BLaER1 (cell line): Measurements from ENCODE around the gene PRMT1.

Experiments used
- H3K27ac ChIP-seq: shearing (Covaris generic); formaldehyde crosslinking; 2 replicates; pipeline ENCODE4 v1.8.1; 2022
- H3K27me3 ChIP-seq: shearing (Covaris generic); formaldehyde crosslinking; 2 replicates; pipeline ENCODE4 v1.8.1; 2022
- H3K36me3 ChIP-seq: shearing (Covaris generic); formaldehyde crosslinking; 2 replicates; pipeline ENCODE4 v1.8.1; 2022
- H3K4me1 ChIP-seq: shearing (Covaris generic); formaldehyde crosslinking; 2 replicates; pipeline ENCODE4 v1.8.1; 2022
- H3K4me2 ChIP-seq: shearing (Covaris generic); formaldehyde crosslinking; 2 replicates; pipeline ENCODE4 v1.8.1; 2022
- H3K4me3 ChIP-seq: shearing (Covaris generic); formaldehyde crosslinking; 2 replicates; pipeline ENCODE4 v1.8.1; 2022
- H3K9ac ChIP-seq: shearing (Covaris generic); formaldehyde crosslinking; 2 replicates; pipeline ENCODE4 v1.8.1; 2022
- H3K9me3 ChIP-seq: shearing (Covaris generic); formaldehyde crosslinking; 2 replicates; pipeline ENCODE4 v1.8.1; 2022
- H4K20me1 ChIP-seq: shearing (Covaris generic); formaldehyde crosslinking; 2 replicates; pipeline ENCODE4 v1.8.1; 2022
- Cebpa-rat ChIP-seq: shearing (Covaris generic); IDR thresholded peaks from 2 replicates; pipeline ENCODE4 v1.8.1; 2022

Gene PRMT1

GRCh38 chr19:49637821-49638738 lies 39.0 kb upstream of the PRMT1 start:
- peak overlapping the region; percentile 97 for H3K4me2 ChIP-seq
- H3K27ac ChIP-seq = peak overlapping the region; percentile 22
- peak overlapping the region; percentile 36; the same call in 1 of the 2 replicates for H3K4me3 ChIP-seq
- H3K4me1 ChIP-seq = peaks cover 61% of the 10 kb centered on the region
- no peaks in the 10 kb centered on the region for H3K27me3 ChIP-seq
- peaks cover 1% of the 10 kb centered on the region; the same call in 1 of the 2 replicates for H4K20me1 ChIP-seq
- TF ChIP-seq Cebpa-rat = no peak
- H3K36me3 ChIP-seq = no peaks in the 10 kb centered on the region
- H3K9ac ChIP-seq = peak overlapping the region; percentile 60
- no peaks in the 10 kb centered on the region for H3K9me3 ChIP-seq

GRCh38 chr19:49639401-49640112 lies 37.5 kb upstream of the PRMT1 start:
- Histone ChIP-seq H3K9ac (peak overlapping the region; percentile 75), H3K4me2 (peak overlapping the region; percentile 97), H3K4me3 (peak overlapping the region; percentile 69), H3K9me3 (no peaks in the 10 kb centered on the region), H4K20me1 (peaks cover 16% of the 10 kb centered on the region), H3K27me3 (no peaks in the 10 kb centered on the region), H3K27ac (peak overlapping the region; percentile 55; the same call in 1 of the 2 replicates), H3K4me1 (peaks cover 75% of the 10 kb centered on the region), H3K36me3 (peaks cover 4% of the 10 kb centered on the region)
- TF ChIP-seq Cebpa-rat = no peak

- H3K9me3 ChIP-seq = no peaks in the 10 kb centered on the region
- peak within 1 kb of the TSS; percentile 88 for H3K9ac ChIP-seq
- H3K36me3 ChIP-seq = peaks cover 12% of the 10 kb centered on the region
- peak within 1 kb of the TSS; percentile 97 for H3K4me3 ChIP-seq
- H4K20me1 ChIP-seq = peaks cover 24% of the 10 kb centered on the region
- peak within 1 kb of the TSS; percentile 97 for H3K4me2 ChIP-seq
- H3K27ac ChIP-seq = peak within 1 kb of the TSS; percentile 92
- H3K27me3 ChIP-seq = no peaks in the 10 kb centered on the region
- H3K4me1 ChIP-seq = peaks cover 76% of the 10 kb centered on the region
- TF ChIP-seq Cebpa-rat = no peak
These were observed 36.8 kb upstream of the PRMT1 start, which contains the start of gene RRAS for GRCh38 chr19:49640113-49640898. Gene RRAS (minus strand): TSS chr19:49640143. CDS start chr19:49640098, 45 bp downstream.

- H3K9me3 ChIP-seq = no peaks in the 10 kb centered on the region
- no peaks in the 10 kb centered on the region for H3K27me3 ChIP-seq
- peaks cover 39% of the 10 kb centered on the region for H4K20me1 ChIP-seq
- H3K9ac ChIP-seq = peak within 1 kb of the TSS; percentile 99
- H3K27ac ChIP-seq = peak within 1 kb of the TSS; percentile 97
- peak within 1 kb of the TSS; percentile 97 for H3K4me3 ChIP-seq
- peaks cover 60% of the 10 kb centered on the region for H3K4me1 ChIP-seq
- no peak; the same call in 1 of the 2 replicates for TF ChIP-seq Cebpa-rat
- peaks cover 28% of the 10 kb centered on the region for H3K36me3 ChIP-seq
- H3K4me2 ChIP-seq = peak within 1 kb of the TSS; percentile 94
These were observed 35.2 kb upstream of the PRMT1 start, which contains the start of gene SCAF1 for GRCh38 chr19:49641688-49642491. Gene SCAF1 (plus strand): TSS chr19:49642209. CDS start chr19:49645027, 2,818 bp downstream.

- Histone ChIP-seq H3K4me3 (peak overlapping the region; percentile 97), H3K9ac (peak overlapping the region; percentile 99), H4K20me1 (peaks cover 46% of the 10 kb centered on the region), H3K27ac (peak overlapping the region; percentile 97), H3K9me3 (no peaks in the 10 kb centered on the region), H3K36me3 (peaks cover 34% of the 10 kb centered on the region), H3K4me2 (peak overlapping the region; percentile 93), H3K27me3 (no peaks in the 10 kb centered on the region), H3K4me1 (peaks cover 57% of the 10 kb centered on the region)
- TF ChIP-seq Cebpa-rat = no peak
These were observed 34.5 kb upstream of the PRMT1 start for GRCh38 chr19:49642492-49643035.

GRCh38 chr19:49643466-49643865 lies 33.6 kb upstream of the PRMT1 start:
- H3K9ac ChIP-seq = peak overlapping the region; percentile 99
- peaks cover 43% of the 10 kb centered on the region for H3K36me3 ChIP-seq
- peaks cover 55% of the 10 kb centered on the region for H4K20me1 ChIP-seq
- H3K27me3 ChIP-seq = no peaks in the 10 kb centered on the region
- no peak overlapping the region for H3K4me3 ChIP-seq
- H3K4me2 ChIP-seq = peak overlapping the region; percentile 93
- H3K4me1 ChIP-seq = peaks cover 48% of the 10 kb centered on the region
- no peak for TF ChIP-seq Cebpa-rat
- H3K9me3 ChIP-seq = no peaks in the 10 kb centered on the region
- no peak overlapping the region for H3K27ac ChIP-seq

- Histone ChIP-seq H3K27ac (no peak overlapping the region), H3K9ac (0 out of 2 replicates have a peak overlapping the region, but pooled peaks have one; percentile 29), H3K36me3 (peaks cover 65% of the 10 kb centered on the region), H3K27me3 (no peaks in the 10 kb centered on the region), H4K20me1 (peaks cover 76% of the 10 kb centered on the region), H3K9me3 (no peaks in the 10 kb centered on the region), H3K4me2 (no peak overlapping the region), H3K4me3 (no peak overlapping the region), H3K4me1 (peaks cover 34% of the 10 kb centered on the region)
- no peak for TF ChIP-seq Cebpa-rat
These were observed 31.5 kb upstream of the PRMT1 start for GRCh38 chr19:49645592-49645991.

- Histone ChIP-seq H3K4me1 (peaks cover 32% of the 10 kb centered on the region), H3K27ac (no peak overlapping the region), H3K27me3 (no peaks in the 10 kb centered on the region), H3K4me3 (no peak overlapping the region), H3K36me3 (peaks cover 67% of the 10 kb centered on the region), H3K9ac (0 out of 2 replicates have a peak overlapping the region, but pooled peaks have one; percentile 29), H3K4me2 (no peak overlapping the region), H4K20me1 (peaks cover 77% of the 10 kb centered on the region), H3K9me3 (no peaks in the 10 kb centered on the region)
- no peak for TF ChIP-seq Cebpa-rat
These were observed 31.1 kb upstream of the PRMT1 start for GRCh38 chr19:49645995-49646394.
